ENCODE data around the gene LRIT2. TPM values are rescaled to one million over a fixed set of nuclear protein-coding genes. Genes with fewer than 3 reads are reported as not detected.

The LRIT2 gene
- total and polyA plus RNA-seq, 9 of the 15 experiments (the other 6 are each of a cell fraction or from before 2014, with no cell fraction given): not detected

- peak; percentile 59; the same call in 1 of the 2 replicates for TF ChIP-seq ELF1 (tag; IDR thresholded peaks at IDR 0.05)
- TF ChIP-seq SIX5 (IDR thresholded peaks at IDR 0.05; ENCODE audit: borderline replicate concordance in 1 of 2, insufficient read depth in 1 of 2, low read depth in 1 of 2, low read length in 2 of 2): no peak
- no peak for TF ChIP-seq ZBTB33 (CRISPR knock-in tag; IDR thresholded peaks at IDR 0.05)
- TF ChIP-seq SUPT5H (IDR thresholded peaks at IDR 0.05): no peak
- no peak for TF ChIP-seq KDM4B (IDR thresholded peaks at IDR 0.05; ENCODE audit: borderline replicate concordance in 2 of 2, low read depth in 1 of 2)
- no peak for TF ChIP-seq ZNF778 (CRISPR knock-in tag; IDR thresholded peaks at IDR 0.05)
- TF ChIP-seq GTF2F1 (IDR thresholded peaks at IDR 0.05; ENCODE audit: low read depth, low read length): no peak
- TF ChIP-seq ZNF316 (IDR thresholded peaks at IDR 0.05): no peak
- TF ChIP-seq VEZF1 (CRISPR knock-in tag; IDR thresholded peaks at IDR 0.05): no peak
- peak; percentile 24; the same call in 1 of the 2 replicates for TF ChIP-seq MGA (IDR thresholded peaks at IDR 0.05)
- TF ChIP-seq L3MBTL2 (IDR thresholded peaks at IDR 0.05): peak; percentile 27; the same call in 1 of the 2 replicates
- no peak for TF ChIP-seq KLF13 (tag; IDR thresholded peaks at IDR 0.05; ENCODE audit: borderline replicate concordance, low read depth)
- no peak for TF ChIP-seq NUFIP1 (IDR thresholded peaks at IDR 0.05; ENCODE audit: partially characterized antibody)
These were observed 42.3 kb upstream of the LRIT2 start (continued) for GRCh38 chr10:84267503-84268126.

All from K562 (cell line).